Measurements from ENCODE around the gene MNDA. TPM values are rescaled to one million over a fixed set of nuclear protein-coding genes. Genes with fewer than 3 reads are reported as not detected.

Gene MNDA
- total and polyA plus RNA-seq, 2 of the 8 experiments (the other 6 are each of a cell fraction or from before 2014, with no cell fraction given), result not detected

DNA sequence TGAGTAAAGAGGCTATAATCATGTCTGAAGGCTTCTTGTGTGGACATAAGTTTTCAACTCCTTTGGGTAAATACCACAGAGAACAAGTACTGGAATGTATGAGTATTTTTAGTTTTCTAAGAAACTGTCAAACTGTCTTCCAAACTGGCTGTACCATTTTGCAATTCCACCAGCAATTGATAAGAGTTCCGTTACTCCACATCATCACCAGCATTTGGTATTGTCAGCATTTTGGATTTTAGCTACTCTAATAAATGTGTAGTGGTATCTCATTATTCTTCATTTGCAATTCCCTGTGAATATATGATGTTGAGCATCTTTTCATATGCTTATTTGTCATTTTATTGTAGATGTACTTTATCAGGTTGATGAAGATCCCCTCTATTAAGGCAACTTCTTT is 9.4 kb upstream of the MNDA start (continued):
- TF ChIP-seq, protein P1, sequence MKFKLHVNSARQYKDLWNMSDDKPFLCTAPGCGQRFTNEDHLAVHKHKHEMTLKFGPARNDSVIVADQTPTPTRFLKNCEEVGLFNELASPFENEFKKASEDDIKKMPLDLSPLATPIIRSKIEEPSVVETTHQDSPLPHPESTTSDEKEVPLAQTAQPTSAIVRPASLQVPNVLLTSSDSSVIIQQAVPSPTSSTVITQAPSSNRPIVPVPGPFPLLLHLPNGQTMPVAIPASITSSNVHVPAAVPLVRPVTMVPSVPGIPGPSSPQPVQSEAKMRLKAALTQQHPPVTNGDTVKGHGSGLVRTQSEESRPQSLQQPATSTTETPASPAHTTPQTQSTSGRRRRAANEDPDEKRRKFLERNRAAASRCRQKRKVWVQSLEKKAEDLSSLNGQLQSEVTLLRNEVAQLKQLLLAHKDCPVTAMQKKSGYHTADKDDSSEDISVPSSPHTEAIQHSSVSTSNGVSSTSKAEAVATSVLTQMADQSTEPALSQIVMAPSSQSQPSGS (IDR thresholded peaks at IDR 0.05; ENCODE audit: low read length), result no peak
- no peak for TF ChIP-seq ASH2L (IDR thresholded peaks at IDR 0.05; ENCODE audit: low read length)
